Duodenal mucosa (tissue), 2 donors: Measurements from ENCODE around the gene ANXA4.

ENCODE experiments used
- H3K27ac ChIP-seq: one replicate; pipeline ENCODE4 v1.7.0; 2013; ENCODE audit warnings: low read depth, low read length
- H3K27me3 ChIP-seq, 2 donors: one replicate each; pipeline ENCODE4 v1.7.0; 2013; ENCODE audit warnings: low read length in 2 of 2, control low read depth in 1 of 2; ENCODE audit not compliant: insufficient read depth in 2 of 2, control insufficient read depth in 1 of 2
- H3K36me3 ChIP-seq, 2 donors: one replicate each; pipeline ENCODE4 v1.7.0; 2013; ENCODE audit warnings: low read length in 2 of 2, control low read depth in 1 of 2; ENCODE audit not compliant: insufficient read depth in 2 of 2, control insufficient read depth in 1 of 2
- H3K4me1 ChIP-seq, 2 donors: one replicate each; pipeline ENCODE4 v1.7.0; 2013; ENCODE audit warnings: low read length in 2 of 2, control low read depth in 1 of 2; ENCODE audit not compliant: insufficient read depth in 2 of 2, control insufficient read depth in 1 of 2
- H3K4me3 ChIP-seq, 2 donors: one replicate each; pipeline ENCODE4 v1.7.0; 2013; ENCODE audit warnings: low read length in 2 of 2, low read depth in 1 of 2
- H3K9ac ChIP-seq, 2 donors: one replicate each; pipeline ENCODE4 v1.7.0; 2013; ENCODE audit warnings: low read length in 2 of 2, low read depth in 1 of 2
- H3K9me3 ChIP-seq, 2 donors: one replicate each; pipeline ENCODE4 v1.7.0; 2013; ENCODE audit warnings: low read length in 2 of 2, control low read depth in 1 of 2; ENCODE audit not compliant: control insufficient read depth in 1 of 2

The ANXA4 gene

GRCh38 chr2:69836316-69836715, 94.4 kb downstream of the ANXA4 start:
- H3K27ac ChIP-seq = no peak overlapping the region
- no peak overlapping the region for H3K9ac ChIP-seq
- no peaks in the 10 kb centered on the region for H3K9me3 ChIP-seq
- H3K4me1 ChIP-seq = peaks cover 4 to 8% of the 10 kb centered on the region in 2 donors
- peaks cover 10 to 16% of the 10 kb centered on the region in 2 donors for H3K36me3 ChIP-seq
- H3K27me3 ChIP-seq = no peaks in the 10 kb centered on the region
- H3K4me3 ChIP-seq = no peak overlapping the region

- Histone ChIP-seq H3K27ac (no peak overlapping the region), H3K27me3 (no peaks in the 10 kb centered on the region), H3K9me3 (no peaks in the 10 kb centered on the region), H3K4me3 (no peak overlapping the region), H3K4me1 (no peaks in the 10 kb centered on the region), H3K36me3 (peaks cover 10 to 24% of the 10 kb centered on the region in 2 donors), H3K9ac (no peak overlapping the region)
Observed at GRCh38 chr2:69837533-69837932, 95.6 kb downstream of the ANXA4 start.

GRCh38 chr2:69843993-69844392, 102.1 kb downstream of the ANXA4 start:
- Histone ChIP-seq H3K4me1 (no peaks in the 10 kb centered on the region), H3K9ac (no peak overlapping the region), H3K36me3 (peaks cover 21 to 58% of the 10 kb centered on the region in 2 donors), H3K9me3 (no peaks in the 10 kb centered on the region), H3K27ac (no peak overlapping the region), H3K4me3 (no peak overlapping the region), H3K27me3 (no peaks in the 10 kb centered on the region)

GRCh38 chr2:69844560-69844959, 102.6 kb downstream of the ANXA4 start:
- no peak overlapping the region for H3K27ac ChIP-seq
- no peaks in the 10 kb centered on the region for H3K4me1 ChIP-seq
- H3K9me3 ChIP-seq = no peaks in the 10 kb centered on the region
- no peaks in the 10 kb centered on the region for H3K27me3 ChIP-seq
- H3K36me3 ChIP-seq = peaks cover 21 to 56% of the 10 kb centered on the region in 2 donors
- no peak overlapping the region for H3K9ac ChIP-seq
- H3K4me3 ChIP-seq = no peak overlapping the region

- Histone ChIP-seq H3K36me3 (peaks cover 14 to 58% of the 10 kb centered on the region in 2 donors), H3K4me1 (no peaks in the 10 kb centered on the region)
Observed at GRCh38 chr2:69846182-69847067, 104.5 kb downstream of the ANXA4 start.

GRCh38 chr2:69847068-69847828, 105.3 kb downstream of the ANXA4 start:
- H3K27ac ChIP-seq = no peak overlapping the region
- peaks cover 17 to 57% of the 10 kb centered on the region in 2 donors for H3K36me3 ChIP-seq

More at GRCh38 chr2:69846182-69847067, 104.5 kb downstream of the ANXA4 start:
- Histone ChIP-seq H3K4me3 (no peak overlapping the region), H3K27me3 (no peaks in the 10 kb centered on the region), H3K9me3 (no peaks in the 10 kb centered on the region), H3K9ac (no peak overlapping the region), H3K27ac (no peak overlapping the region)

GRCh38 chr2:69848186-69848790, 106.4 kb downstream of the ANXA4 start:
- peaks cover 17 to 57% of the 10 kb centered on the region in 2 donors for H3K36me3 ChIP-seq

More at GRCh38 chr2:69847068-69847828, 105.3 kb downstream of the ANXA4 start:
- Histone ChIP-seq H3K9me3 (no peaks in the 10 kb centered on the region), H3K9ac (no peak overlapping the region), H3K4me1 (no peaks in the 10 kb centered on the region), H3K27me3 (no peaks in the 10 kb centered on the region), H3K4me3 (no peak overlapping the region)

GRCh38 chr2:69858261-69858660, 116.3 kb downstream of the ANXA4 start:
- Histone ChIP-seq H3K27me3 (no peaks in the 10 kb centered on the region), H3K4me1 (no peaks in the 10 kb centered on the region), H3K36me3 (peaks cover 0 to 24% of the 10 kb centered on the region in 2 donors), H3K9me3 (no peaks in the 10 kb centered on the region), H3K4me3 (no peak overlapping the region), H3K27ac (no peak overlapping the region), H3K9ac (no peak overlapping the region)

More at GRCh38 chr2:69848186-69848790, 106.4 kb downstream of the ANXA4 start:
- H3K9ac ChIP-seq = no peak overlapping the region
- H3K27me3 ChIP-seq = no peaks in the 10 kb centered on the region
- no peaks in the 10 kb centered on the region for H3K4me1 ChIP-seq
- no peak overlapping the region for H3K4me3 ChIP-seq
- H3K9me3 ChIP-seq = no peaks in the 10 kb centered on the region
- no peak overlapping the region for H3K27ac ChIP-seq

GRCh38 chr2:69863298-69863697, 121.4 kb downstream of the ANXA4 start:
- Histone ChIP-seq H3K4me1 (no peaks in the 10 kb centered on the region), H3K9me3 (no peaks in the 10 kb centered on the region), H3K36me3 (peaks cover 16 to 42% of the 10 kb centered on the region in 2 donors), H3K27me3 (no peaks in the 10 kb centered on the region), H3K4me3 (no peak overlapping the region), H3K9ac (no peak overlapping the region), H3K27ac (no peak overlapping the region)
